NT2/D1 (cell line): Measurements from ENCODE around the gene CBX6.
A peak's percentile ranks its signal among the peaks of the same experiment; 100 is the strongest.

ENCODE experiments used
- DNase-seq: peaks from one replicate; pipeline ENCODE4 v3.0.0-alpha.2; 2011; ENCODE audit warnings: low read depth, low spot score
- H3K27me3 ChIP-seq: 2 replicates; pipeline ENCODE4 v1.6.0; 2011; ENCODE audit warnings: mild to moderate bottlenecking; ENCODE audit not compliant: insufficient read length, insufficient read depth
- H3K36me3 ChIP-seq: 2 replicates; pipeline ENCODE4 v1.6.1; 2011; ENCODE audit warnings: mild to moderate bottlenecking, low read length, mixed read lengths; ENCODE audit not compliant: insufficient read depth, insufficient read length
- H3K4me1 ChIP-seq: 2 replicates; pipeline ENCODE4 v1.5.1; 2011; ENCODE audit not compliant: insufficient read depth, insufficient read length
- H3K4me3 ChIP-seq: 2 replicates; pipeline ENCODE4 v1.5.1; 2011; ENCODE audit warnings: low read depth; ENCODE audit not compliant: insufficient read length
- H3K9ac ChIP-seq: 2 replicates; pipeline ENCODE4 v1.6.0; 2011; ENCODE audit warnings: low read depth; ENCODE audit not compliant: insufficient read length
- H3K9me3 ChIP-seq: 2 replicates; pipeline ENCODE4 v1.5.1; 2011; ENCODE audit warnings: mild to moderate bottlenecking, low read length; ENCODE audit not compliant: insufficient read depth
- SUZ12 ChIP-seq: IDR thresholded peaks from 2 replicates; pipeline ENCODE4 v1.6.1; 2011; ENCODE audit not compliant: insufficient read length, insufficient read depth; ENCODE audit errors: extremely low read depth
- YY1 ChIP-seq: IDR thresholded peaks from 2 replicates; pipeline ENCODE4 v1.6.1; 2011; ENCODE audit not compliant: insufficient read length, insufficient read depth
- ZNF274 ChIP-seq: IDR thresholded peaks from 2 replicates; pipeline ENCODE4 v1.6.1; 2011; ENCODE audit warnings: mild to moderate bottlenecking, low read depth, low read length

Gene CBX6

DNA sequence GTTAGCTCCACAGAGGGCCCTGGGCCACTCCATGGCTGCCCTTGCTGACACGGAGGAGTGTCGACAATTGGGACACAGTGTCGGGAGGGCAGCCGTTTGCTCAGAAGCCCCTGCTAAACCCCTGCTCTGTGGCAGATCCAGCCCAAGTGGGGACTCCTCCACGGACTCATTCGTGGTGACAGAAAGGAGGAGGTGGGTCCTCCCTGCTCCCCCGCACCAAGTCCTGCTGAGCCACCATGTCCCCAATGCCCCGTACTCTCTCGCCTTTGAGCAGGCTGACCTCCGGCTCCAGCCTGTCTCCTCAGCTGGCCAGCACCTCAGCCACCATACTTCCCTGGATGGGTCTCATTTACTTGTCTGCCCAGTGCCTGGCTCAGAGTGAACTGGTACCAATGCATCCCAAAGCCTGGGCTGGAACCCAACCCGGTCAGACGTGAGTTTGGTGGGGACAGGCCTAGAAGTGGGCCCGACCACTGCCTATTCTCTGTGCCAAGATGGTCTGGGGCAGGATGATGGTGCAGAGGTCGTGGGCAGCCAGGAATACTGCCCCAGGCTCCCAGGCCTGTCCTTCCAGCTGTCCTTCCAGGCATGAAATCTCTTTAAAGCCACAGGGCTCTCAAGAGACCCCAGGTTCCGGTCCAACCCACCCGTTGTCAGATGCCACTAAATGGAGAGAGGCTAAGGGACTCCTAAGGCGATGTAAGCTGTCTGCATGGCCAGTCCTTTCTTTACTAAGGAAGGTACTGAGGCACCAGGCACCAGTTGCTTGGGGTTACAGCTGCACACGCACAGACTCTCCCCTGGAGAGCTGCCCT lies 4.3 kb downstream of the CBX6 start:
- TF ChIP-seq YY1 (no peak), SUZ12 (no peak), ZNF274 (no peak)
- no peak overlapping the region for H3K4me3 ChIP-seq
- H3K36me3 ChIP-seq = peaks cover 64% of the 10 kb centered on the region
- H3K4me1 ChIP-seq = peaks cover 10% of the 10 kb centered on the region
- H3K9me3 ChIP-seq = no peaks in the 10 kb centered on the region
- H3K27me3 ChIP-seq = no peaks in the 10 kb centered on the region
- H3K9ac ChIP-seq = no peak overlapping the region
- DNase-seq = no peak

DNA sequence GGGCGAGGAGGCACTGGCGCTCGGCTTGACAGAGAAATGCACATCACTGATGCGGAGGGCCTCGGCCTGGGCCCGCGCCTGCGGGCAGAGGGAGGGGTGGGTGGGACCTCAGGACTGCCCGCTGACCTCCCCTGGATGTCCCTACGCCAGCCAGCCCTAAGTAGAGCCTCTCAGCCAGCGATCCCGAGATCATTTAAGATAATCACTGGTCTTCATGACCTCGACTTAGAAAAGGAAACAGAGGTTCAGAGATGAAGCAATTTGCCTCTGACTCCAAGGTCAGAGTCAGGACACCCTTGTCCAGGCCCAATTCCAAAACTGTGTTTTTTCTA lies 4.9 kb downstream of the CBX6 start:
- DNase-seq = no peak
- no peak for TF ChIP-seq ZNF274
- TF ChIP-seq YY1 = no peak
- TF ChIP-seq SUZ12 = no peak
- Histone ChIP-seq H3K27me3 (no peaks in the 10 kb centered on the region), H3K9ac (no peak overlapping the region), H3K4me1 (peaks cover 11% of the 10 kb centered on the region), H3K4me3 (no peak overlapping the region), H3K9me3 (no peaks in the 10 kb centered on the region), H3K36me3 (peaks cover 64% of the 10 kb centered on the region)

DNA sequence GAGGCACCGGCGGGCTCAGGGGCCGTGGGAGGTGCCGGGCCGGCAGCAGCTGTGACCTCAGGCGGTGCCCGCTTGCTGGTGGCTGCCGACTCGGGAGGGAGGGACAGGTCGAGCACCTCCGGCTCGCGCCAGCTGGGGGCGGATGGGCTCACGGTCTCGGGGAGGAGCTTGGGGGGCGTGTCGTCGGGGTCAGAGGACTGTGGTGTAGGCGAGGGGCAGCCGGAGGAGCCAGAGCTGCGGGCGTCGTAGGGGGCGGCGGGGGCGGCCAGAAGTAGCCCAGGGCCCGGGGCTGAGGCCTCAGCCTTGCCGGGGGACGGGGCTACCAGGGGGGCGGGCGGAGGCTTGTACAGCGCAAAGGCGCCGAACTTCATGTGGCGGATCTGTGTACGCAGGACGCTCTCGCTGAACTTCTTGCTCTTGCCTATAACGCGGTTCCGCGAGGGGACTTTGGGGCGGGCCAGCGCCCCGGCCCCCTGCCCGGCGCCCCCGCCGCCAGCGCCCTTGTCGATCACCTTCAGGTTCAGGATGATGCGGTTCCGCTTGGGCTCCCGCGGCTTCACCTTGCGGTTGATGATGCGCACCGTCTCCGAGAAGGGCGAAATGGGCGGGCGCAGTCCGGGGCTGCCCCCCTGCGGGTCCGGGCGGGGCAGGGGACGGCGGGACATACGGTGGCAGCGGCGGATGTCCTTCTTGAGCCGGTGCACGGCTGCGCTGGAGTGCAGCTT lies 5.5 kb downstream of the CBX6 start:
- Histone ChIP-seq H3K9me3 (no peaks in the 10 kb centered on the region), H3K27me3 (no peaks in the 10 kb centered on the region), H3K9ac (no peak overlapping the region), H3K4me3 (no peak overlapping the region), H3K4me1 (peaks cover 11% of the 10 kb centered on the region), H3K36me3 (peaks cover 64% of the 10 kb centered on the region)
- no peak for DNase-seq
- TF ChIP-seq ZNF274 (no peak), YY1 (no peak), SUZ12 (no peak)

- Histone ChIP-seq H3K27me3 (no peaks in the 10 kb centered on the region), H3K9me3 (no peaks in the 10 kb centered on the region), H3K4me3 (no peak overlapping the region), H3K36me3 (peaks cover 64% of the 10 kb centered on the region), H3K9ac (no peak overlapping the region), H3K4me1 (peaks cover 11% of the 10 kb centered on the region)
- TF ChIP-seq SUZ12 (no peak), YY1 (no peak), ZNF274 (no peak)
- DNase-seq = no peak
Observed at GRCh38 chr22:38866024-38866398, 6.0 kb downstream of the CBX6 start.

- H3K9me3 ChIP-seq = no peaks in the 10 kb centered on the region
- H3K27me3 ChIP-seq = no peaks in the 10 kb centered on the region
- H3K9ac ChIP-seq = peak overlapping the region; percentile 42
- H3K36me3 ChIP-seq = peaks cover 61% of the 10 kb centered on the region
- no peak for TF ChIP-seq YY1
- no peak for TF ChIP-seq SUZ12
- TF ChIP-seq ZNF274 = no peak
- no peak overlapping the region for H3K4me3 ChIP-seq
- peaks cover 12% of the 10 kb centered on the region for H3K4me1 ChIP-seq
- DNase-seq = no peak
Observed at GRCh38 chr22:38865201-38866023, 6.6 kb downstream of the CBX6 start.

GRCh38 chr22:38864361-38865191 lies 7.4 kb downstream of the CBX6 start:
- Histone ChIP-seq H3K27me3 (no peaks in the 10 kb centered on the region), H3K4me3 (no peak overlapping the region), H3K9me3 (no peaks in the 10 kb centered on the region), H3K4me1 (peaks cover 13% of the 10 kb centered on the region), H3K36me3 (peaks cover 56% of the 10 kb centered on the region), H3K9ac (no peak overlapping the region)
- no peak for DNase-seq
- TF ChIP-seq ZNF274 = no peak
- no peak for TF ChIP-seq YY1
- TF ChIP-seq SUZ12 = no peak
